Neural cell (in vitro differentiated cells): ENCODE results near the gene MUC5B. TPM values are rescaled to one million over a fixed set of nuclear protein-coding genes. Genes with fewer than 3 reads are reported as not detected.

ENCODE experiments used
- H2AFZ ChIP-seq: fragments of 200-600, 300-800 bp; sonication (generic), shearing (Covaris generic); 2 replicates; pipeline ENCODE4 v1.6.0; 2014; ENCODE audit warnings: low read depth, mild to moderate bottlenecking, antibody characterized with exemption, low read length, moderate library complexity
- H3F3A ChIP-seq: fragments of 200-600 bp; shearing (Covaris generic); 2 replicates; pipeline ENCODE4 v1.6.1; 2016; ENCODE audit warnings: mild to moderate bottlenecking, moderate library complexity, mixed read lengths, antibody characterized with exemption, low read length; ENCODE audit not compliant: insufficient read depth, poor library complexity, severe bottlenecking
- H3K27ac ChIP-seq: fragments of 200-600, 300-800 bp; sonication (generic), shearing (Covaris generic); 2 replicates; pipeline ENCODE4 v1.5.1; 2014; ENCODE audit warnings: mild to moderate bottlenecking, low read length, moderate library complexity
- H3K27me3 ChIP-seq: fragments of 300-800, 200-600 bp; sonication (generic), shearing (Covaris generic); 2 replicates; pipeline ENCODE4 v1.6.0; 2014; ENCODE audit warnings: mild to moderate bottlenecking, low read depth, low read length, moderate library complexity; ENCODE audit not compliant: insufficient read depth
- H3K36me3 ChIP-seq: fragments of 300-800, 200-600 bp; sonication (generic), shearing (Covaris generic); 2 replicates; pipeline ENCODE4 v1.5.1; 2014; ENCODE audit warnings: mild to moderate bottlenecking, antibody characterized with exemption, low read length, moderate library complexity; ENCODE audit not compliant: insufficient read depth
- H3K4me2 ChIP-seq: fragments of 300-800, 200-600 bp; sonication (generic), shearing (Covaris generic); 2 replicates; pipeline ENCODE4 v1.6.0; 2014; ENCODE audit warnings: mild to moderate bottlenecking, low read length
- H3K4me3 ChIP-seq: fragments of 300-800, 200-600 bp; sonication (generic), shearing (Covaris generic); 2 replicates; pipeline ENCODE4 v1.5.1; 2014; ENCODE audit warnings: mild to moderate bottlenecking, low read length, moderate library complexity
- H3K79me2 ChIP-seq: fragments of 200-600 bp; shearing (Covaris generic); replicated peaks from 2 replicates; pipeline ENCODE4 v1.6.0; 2014; ENCODE audit warnings: mild to moderate bottlenecking, low read length, moderate library complexity; ENCODE audit not compliant: insufficient read depth
- H3K9ac ChIP-seq: fragments of 300-800, 200-600 bp; sonication (generic), shearing (Covaris generic); 2 replicates; pipeline ENCODE4 v1.6.1; 2016; ENCODE audit warnings: mild to moderate bottlenecking, low read length, mixed read lengths
- H3K9me2 ChIP-seq: fragments of 200-600 bp; shearing (Covaris generic); 2 replicates; pipeline ENCODE4 v1.6.1; 2016; ENCODE audit warnings: mild to moderate bottlenecking, low read length, mixed read lengths; ENCODE audit not compliant: insufficient read depth
- H3K9me3 ChIP-seq: fragments of 200-600, 300-800 bp; sonication (generic), shearing (Covaris generic); 2 replicates; pipeline ENCODE4 v1.6.1; 2016; ENCODE audit warnings: mild to moderate bottlenecking, mixed run types, low read length, moderate library complexity, mixed read lengths
- H4K20me1 ChIP-seq: fragments of 200-600 bp; shearing (Covaris generic); 2 replicates; pipeline ENCODE4 v1.6.1; 2016; ENCODE audit warnings: mild to moderate bottlenecking, mixed run types; ENCODE audit not compliant: insufficient read depth
- EP300 ChIP-seq: fragments of 450-650 bp; conservative IDR thresholded peaks from 2 replicates; pipeline ENCODE4 v1.6.1; 2014; ENCODE audit warnings: antibody characterized with exemption, mild to moderate bottlenecking, moderate library complexity; ENCODE audit not compliant: poor library complexity, severe bottlenecking
- EZH2 ChIP-seq: fragments of 200-600, 300-800 bp; shearing (Covaris generic), sonication (generic); IDR thresholded peaks from 2 replicates; pipeline ENCODE4 v1.6.1; 2014; ENCODE audit warnings: antibody characterized with exemption, low read length, borderline replicate concordance, mild to moderate bottlenecking; ENCODE audit not compliant: insufficient read depth, poor library complexity, severe bottlenecking
- MXI1 ChIP-seq: fragments of 450-650 bp; conservative IDR thresholded peaks from 2 replicates; pipeline ENCODE4 v1.6.1; 2014; ENCODE audit warnings: antibody characterized with exemption, mild to moderate bottlenecking; ENCODE audit not compliant: poor library complexity, severe bottlenecking
- POLR2AphosphoS5 ChIP-seq: IDR thresholded peaks from 2 replicates; pipeline ENCODE4 v1.6.1; 2012
- RAD21 ChIP-seq: fragments of 450-650 bp; conservative IDR thresholded peaks from 2 replicates; pipeline ENCODE4 v1.6.1; 2014; ENCODE audit warnings: antibody characterized with exemption, mild to moderate bottlenecking, moderate library complexity
- SMC3 ChIP-seq: fragments of 450-650 bp; conservative IDR thresholded peaks from 2 replicates; pipeline ENCODE4 v1.6.1; 2014; ENCODE audit warnings: antibody characterized with exemption, mild to moderate bottlenecking, moderate library complexity; ENCODE audit not compliant: poor library complexity
- TAF1 ChIP-seq: IDR thresholded peaks from 2 replicates; pipeline ENCODE4 v1.6.1; 2012; ENCODE audit warnings: low read depth
- polyA plus RNA-seq: library from polyadenylated mRNA; depleted of rRNA; stranded (reverse); fragments of >200 nt; gene quantifications from 2 replicates; pipeline ENCODE4 v1.2.3, GENCODE V29; 2014
- TF ChIP-seq, protein P1 (sequence below): fragments of 450-650 bp; IDR thresholded peaks from 2 replicates; pipeline ENCODE4 v1.5.1; 2014; ENCODE audit warnings: antibody characterized with exemption, mild to moderate bottlenecking, moderate library complexity; ENCODE audit not compliant: poor library complexity, severe bottlenecking
- TF ChIP-seq, protein P2 (sequence below): IDR thresholded peaks from 2 replicates; pipeline ENCODE4 v1.6.1; 2012; ENCODE audit warnings: borderline replicate concordance

The MUC5B gene
- polyA plus RNA-seq, 1 donor from 2014 or later, result not detected

DNA sequence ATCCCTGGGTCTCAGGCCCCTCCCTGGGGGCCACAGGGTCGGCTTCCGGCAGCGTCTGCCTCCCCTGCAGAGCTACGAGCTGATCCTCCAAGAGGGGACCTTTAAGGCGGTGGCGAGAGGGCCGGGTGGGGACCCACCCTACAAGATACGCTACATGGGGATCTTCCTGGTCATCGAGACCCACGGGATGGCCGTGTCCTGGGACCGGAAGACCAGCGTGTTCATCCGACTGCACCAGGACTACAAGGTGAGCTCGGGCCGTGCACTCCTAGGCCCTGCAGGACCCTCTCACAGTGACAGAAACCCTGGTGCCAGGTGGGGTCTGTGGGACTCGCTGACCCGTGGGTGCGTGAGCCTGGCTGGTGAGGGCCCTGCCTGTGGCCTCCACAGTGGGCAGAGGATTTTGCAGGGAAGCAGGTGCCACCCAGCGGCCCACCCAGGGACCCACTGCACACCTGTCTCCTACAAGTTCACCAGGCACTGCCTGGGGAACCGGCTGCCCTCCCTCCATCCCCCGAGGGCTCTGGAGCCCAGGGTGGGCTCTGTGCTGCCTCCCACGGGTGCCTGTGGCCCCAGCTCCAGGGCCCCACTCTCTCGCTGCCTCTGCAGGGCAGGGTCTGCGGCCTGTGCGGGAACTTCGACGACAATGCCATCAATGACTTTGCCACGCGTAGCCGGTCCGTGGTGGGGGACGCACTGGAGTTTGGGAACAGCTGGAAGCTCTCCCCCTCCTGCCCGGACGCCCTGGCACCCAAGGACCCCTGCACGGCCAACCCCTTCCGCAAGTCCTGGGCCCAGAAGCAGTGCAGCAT is 13.7 kb downstream of the MUC5B start:
- Histone ChIP-seq H3K9me2 (no peaks in the 10 kb centered on the region), H3K9ac (no peak overlapping the region), H2AFZ (no peak overlapping the region), H3K36me3 (no peaks in the 10 kb centered on the region), H3K9me3 (no peaks in the 10 kb centered on the region), H3K27ac (no peak overlapping the region), H3K4me3 (no peak overlapping the region), H3K79me2 (no peaks in the 10 kb centered on the region), H3K27me3 (no peaks in the 10 kb centered on the region), H3K4me2 (no peak overlapping the region), H4K20me1 (no peaks in the 10 kb centered on the region), H3F3A (no peaks in the 10 kb centered on the region)
- TF ChIP-seq TAF1, result no peak
- no peak for TF ChIP-seq SMC3
- TF ChIP-seq RAD21, result no peak
- TF ChIP-seq, protein P1, sequence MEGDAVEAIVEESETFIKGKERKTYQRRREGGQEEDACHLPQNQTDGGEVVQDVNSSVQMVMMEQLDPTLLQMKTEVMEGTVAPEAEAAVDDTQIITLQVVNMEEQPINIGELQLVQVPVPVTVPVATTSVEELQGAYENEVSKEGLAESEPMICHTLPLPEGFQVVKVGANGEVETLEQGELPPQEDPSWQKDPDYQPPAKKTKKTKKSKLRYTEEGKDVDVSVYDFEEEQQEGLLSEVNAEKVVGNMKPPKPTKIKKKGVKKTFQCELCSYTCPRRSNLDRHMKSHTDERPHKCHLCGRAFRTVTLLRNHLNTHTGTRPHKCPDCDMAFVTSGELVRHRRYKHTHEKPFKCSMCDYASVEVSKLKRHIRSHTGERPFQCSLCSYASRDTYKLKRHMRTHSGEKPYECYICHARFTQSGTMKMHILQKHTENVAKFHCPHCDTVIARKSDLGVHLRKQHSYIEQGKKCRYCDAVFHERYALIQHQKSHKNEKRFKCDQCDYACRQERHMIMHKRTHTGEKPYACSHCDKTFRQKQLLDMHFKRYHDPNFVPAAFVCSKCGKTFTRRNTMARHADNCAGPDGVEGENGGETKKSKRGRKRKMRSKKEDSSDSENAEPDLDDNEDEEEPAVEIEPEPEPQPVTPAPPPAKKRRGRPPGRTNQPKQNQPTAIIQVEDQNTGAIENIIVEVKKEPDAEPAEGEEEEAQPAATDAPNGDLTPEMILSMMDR, result no peak
- TF ChIP-seq POLR2AphosphoS5, result no peak
- TF ChIP-seq MXI1, result no peak
- TF ChIP-seq, protein P2, sequence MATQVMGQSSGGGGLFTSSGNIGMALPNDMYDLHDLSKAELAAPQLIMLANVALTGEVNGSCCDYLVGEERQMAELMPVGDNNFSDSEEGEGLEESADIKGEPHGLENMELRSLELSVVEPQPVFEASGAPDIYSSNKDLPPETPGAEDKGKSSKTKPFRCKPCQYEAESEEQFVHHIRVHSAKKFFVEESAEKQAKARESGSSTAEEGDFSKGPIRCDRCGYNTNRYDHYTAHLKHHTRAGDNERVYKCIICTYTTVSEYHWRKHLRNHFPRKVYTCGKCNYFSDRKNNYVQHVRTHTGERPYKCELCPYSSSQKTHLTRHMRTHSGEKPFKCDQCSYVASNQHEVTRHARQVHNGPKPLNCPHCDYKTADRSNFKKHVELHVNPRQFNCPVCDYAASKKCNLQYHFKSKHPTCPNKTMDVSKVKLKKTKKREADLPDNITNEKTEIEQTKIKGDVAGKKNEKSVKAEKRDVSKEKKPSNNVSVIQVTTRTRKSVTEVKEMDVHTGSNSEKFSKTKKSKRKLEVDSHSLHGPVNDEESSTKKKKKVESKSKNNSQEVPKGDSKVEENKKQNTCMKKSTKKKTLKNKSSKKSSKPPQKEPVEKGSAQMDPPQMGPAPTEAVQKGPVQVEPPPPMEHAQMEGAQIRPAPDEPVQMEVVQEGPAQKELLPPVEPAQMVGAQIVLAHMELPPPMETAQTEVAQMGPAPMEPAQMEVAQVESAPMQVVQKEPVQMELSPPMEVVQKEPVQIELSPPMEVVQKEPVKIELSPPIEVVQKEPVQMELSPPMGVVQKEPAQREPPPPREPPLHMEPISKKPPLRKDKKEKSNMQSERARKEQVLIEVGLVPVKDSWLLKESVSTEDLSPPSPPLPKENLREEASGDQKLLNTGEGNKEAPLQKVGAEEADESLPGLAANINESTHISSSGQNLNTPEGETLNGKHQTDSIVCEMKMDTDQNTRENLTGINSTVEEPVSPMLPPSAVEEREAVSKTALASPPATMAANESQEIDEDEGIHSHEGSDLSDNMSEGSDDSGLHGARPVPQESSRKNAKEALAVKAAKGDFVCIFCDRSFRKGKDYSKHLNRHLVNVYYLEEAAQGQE, result no peak
- no peak for TF ChIP-seq EZH2
- no peak for TF ChIP-seq EP300

DNA sequence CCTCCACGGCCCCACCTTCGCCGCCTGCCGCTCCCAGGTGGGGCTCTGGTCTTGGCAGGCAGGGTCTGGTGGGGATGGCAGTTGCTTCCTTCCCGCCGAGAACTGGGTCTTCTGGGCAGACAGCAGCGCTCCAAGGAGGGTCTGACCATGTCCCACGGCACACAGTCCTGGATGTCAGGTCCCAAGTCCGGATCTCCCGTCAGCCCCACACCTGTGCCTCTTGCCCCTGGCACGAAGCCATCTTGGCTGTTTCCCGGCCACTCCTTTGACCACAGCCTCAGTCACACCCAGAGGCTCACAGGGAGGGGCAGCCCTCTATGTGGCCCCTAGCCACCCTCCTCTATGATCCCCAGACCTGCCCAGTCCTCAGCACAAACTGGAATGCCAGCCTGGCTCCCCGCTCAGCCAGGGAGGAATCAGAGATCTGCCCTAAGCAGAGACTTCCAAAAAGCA is 14.3 kb downstream of the MUC5B start:
- H4K20me1 ChIP-seq, result no peaks in the 10 kb centered on the region
- no peak overlapping the region for H3K4me3 ChIP-seq
- no peak overlapping the region for H3K4me2 ChIP-seq
- H3K36me3 ChIP-seq, result no peaks in the 10 kb centered on the region
- TF ChIP-seq SMC3 (no peak), TAF1 (no peak), MXI1 (no peak), RAD21 (no peak), POLR2AphosphoS5 (no peak)
- TF ChIP-seq, protein P2, result no peak
- TF ChIP-seq, protein P1, result no peak
- H3K9me3 ChIP-seq, result no peaks in the 10 kb centered on the region
- no peak overlapping the region for H3K9ac ChIP-seq
- no peaks in the 10 kb centered on the region for H3K9me2 ChIP-seq
- no peaks in the 10 kb centered on the region for H3K79me2 ChIP-seq
- H3F3A ChIP-seq, result no peaks in the 10 kb centered on the region
- no peak overlapping the region for H3K27ac ChIP-seq
- no peaks in the 10 kb centered on the region for H3K27me3 ChIP-seq
- H2AFZ ChIP-seq, result no peak overlapping the region
